ENCODE measurements around the gene POLE.

The POLE gene

DNA sequence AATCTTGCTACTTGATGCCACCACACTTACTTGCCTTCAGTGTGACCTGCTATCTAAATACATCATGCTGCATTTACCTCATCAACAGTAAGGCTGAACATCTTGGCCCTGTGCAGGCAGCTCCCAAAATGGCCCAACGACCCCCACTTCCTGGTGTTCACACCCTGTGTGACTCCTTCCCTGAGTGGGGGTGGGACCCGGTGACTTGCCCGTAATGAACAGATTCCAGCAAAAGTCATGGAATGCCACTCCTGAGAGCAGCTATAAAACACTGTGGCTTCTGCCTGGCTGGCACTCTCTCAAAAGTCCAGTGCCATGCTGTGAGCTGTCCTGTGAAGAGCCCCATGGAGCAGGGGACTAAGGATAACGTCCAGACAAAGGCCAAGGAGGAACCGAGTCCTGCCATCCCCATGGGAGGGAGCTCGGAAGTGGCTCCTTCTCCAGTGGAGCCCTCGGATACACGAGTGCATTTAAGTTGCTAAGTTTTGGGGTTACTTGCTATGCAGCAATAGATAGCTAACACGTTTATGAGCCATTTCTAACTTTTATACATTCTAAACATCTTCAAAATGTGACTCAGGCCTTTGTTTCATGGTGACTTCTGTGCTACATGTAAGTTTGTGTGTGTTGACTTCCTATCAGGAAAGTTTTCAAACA, 35.6 kb downstream of the POLE start:
- DNase-seq: peak; percentile 98

DNA sequence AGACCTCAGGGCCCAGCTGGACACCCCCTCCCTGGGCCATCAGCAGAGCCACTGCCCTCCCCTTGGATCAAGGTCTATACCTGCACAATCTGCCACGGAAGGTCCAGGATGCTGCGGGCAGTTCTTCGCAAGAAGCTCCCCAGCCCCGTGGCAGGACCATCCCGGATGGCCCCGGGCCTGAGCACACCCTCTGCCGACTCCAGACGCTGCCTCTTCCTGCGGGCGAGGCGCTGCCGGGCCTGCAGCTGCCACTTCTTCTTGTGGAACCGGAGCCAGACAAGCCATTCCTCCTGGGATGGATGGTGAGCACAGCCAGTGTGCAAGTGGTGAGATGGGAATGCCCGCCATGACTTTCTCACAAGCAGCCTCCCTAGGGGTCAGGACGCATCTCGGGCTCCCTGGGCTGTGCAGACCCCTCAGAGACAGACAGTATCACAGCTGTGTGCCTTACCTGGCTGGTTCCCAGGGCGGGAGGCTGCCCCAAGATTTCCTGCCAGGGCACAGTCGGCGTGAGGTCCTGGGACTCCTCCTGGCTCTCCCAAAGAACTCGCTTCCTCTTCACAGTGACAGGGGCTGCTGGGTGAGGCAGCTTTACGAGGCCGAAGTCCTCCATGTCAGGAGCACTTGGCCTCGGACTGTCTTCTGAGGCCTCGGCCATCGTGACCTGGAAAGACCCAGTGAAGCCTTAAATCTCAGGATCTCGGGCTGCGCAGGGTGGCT, 37.8 kb downstream of the POLE start:
- DNase-seq: no peak

DNA sequence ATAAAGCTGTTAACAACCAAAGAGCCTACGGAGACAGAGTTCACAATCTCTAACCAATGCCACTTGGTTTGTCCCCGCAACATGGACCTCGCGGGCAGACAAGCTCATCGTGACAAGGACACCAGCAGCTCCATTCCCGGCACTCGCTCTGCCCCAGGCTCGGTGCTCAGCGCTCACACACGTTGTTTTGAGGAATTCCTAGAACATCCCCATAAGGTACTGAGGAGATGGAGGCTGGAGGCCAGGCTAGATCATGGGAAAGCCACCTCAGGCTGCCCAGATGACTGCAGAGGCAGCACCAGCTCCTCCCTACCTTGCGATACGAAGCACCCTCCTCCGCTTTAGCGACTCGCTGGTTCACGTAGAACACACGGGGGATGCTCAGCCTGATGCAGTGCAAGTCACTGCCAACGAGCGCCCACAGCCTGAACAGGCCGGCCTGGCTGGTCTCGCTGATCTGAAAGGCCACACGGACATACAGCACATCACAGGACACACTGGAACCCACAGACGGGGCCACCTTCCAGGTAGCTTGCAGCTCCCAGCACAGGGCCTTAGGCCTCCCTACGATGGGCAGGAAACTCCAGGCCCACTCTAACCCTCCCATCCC, 38.4 kb downstream of the POLE start:
- DNase-seq: no peak

DNA sequence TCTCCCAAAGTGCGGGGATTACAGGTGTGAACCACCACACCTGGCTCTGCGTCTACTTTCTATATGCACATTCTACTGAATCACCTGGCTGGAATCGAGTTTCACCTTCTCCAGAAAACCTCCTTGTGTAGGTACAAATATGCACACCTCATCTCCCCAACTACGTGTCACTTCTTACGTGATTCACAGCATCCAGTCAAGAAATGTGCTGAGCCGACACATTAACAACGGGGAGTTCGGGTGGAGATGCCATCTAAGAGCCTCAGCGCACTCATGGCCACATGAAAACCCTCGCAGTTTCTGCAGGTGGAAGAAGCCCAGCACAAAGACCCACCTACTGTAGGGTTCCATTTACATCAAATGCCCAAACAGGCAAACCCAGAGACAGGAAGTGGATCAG, 39.3 kb downstream of the POLE start:
- DNase-seq: no peak

DNA sequence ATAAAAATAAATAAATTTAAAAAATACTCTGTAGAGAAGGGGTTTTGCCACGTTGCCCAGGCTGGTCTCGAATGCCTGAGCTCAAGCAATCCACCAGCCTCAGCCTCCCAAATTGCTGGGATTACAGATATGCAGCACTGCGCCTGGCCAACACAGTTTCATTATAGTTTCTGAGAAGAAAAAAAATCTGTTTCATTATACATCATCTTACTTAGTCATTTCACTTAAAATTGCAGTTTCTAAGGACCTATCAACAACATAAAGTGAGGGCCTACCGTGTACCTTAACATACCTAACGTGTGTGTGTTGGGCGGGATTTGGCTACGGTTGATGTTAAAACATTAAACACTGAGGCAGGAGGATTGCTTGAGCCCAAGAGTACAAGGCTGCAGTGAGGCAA, 40.3 kb downstream of the POLE start:
- no peak for DNase-seq

DNA sequence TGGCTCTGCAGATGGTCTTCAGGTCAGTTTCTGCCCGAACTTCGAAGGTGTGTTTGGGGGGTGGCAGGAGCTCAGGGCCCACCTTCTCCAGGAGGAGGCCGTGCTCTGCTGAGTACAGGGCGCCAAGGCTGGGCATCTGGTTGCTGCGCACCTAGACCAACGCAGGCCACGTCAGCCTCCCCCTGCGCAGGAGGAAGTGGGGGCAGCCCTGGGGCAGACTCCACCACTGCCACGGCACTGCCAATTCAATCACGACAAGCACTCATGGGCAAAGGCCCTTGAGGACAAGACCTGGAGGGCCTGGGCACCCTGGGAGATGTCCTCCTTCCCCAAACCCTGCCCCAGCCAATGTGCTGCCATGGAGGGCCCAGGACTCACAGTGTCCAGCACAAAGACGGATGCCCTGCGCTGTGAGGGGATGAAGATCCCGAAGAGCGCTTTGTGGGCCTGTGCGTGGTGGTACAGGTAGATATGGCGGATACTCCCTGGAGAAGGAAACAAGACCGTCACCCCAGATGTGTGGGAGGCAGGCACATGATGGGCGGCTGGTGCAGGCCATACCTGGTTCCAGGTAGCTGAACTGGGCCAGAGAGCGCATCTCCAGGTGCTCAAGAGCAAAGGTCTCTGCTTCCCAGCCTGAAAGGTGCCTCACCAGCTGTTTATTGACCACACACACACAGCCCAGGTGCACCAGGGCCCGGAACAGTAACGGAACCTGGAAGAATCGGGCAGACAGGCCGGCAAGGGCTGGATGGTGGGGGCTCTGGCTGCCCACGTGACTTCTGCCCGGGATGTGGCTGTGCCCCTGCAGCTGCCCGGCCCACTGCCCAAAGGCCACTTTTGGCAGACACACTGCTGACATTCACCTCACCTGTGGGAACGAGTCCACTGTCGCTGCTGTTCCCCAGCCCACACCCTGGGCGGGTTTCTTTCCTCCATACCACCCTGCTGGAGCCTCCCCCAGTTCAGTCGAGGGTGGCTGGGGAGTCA, 44.0 kb downstream of the POLE start:
- no peak for DNase-seq

DNA sequence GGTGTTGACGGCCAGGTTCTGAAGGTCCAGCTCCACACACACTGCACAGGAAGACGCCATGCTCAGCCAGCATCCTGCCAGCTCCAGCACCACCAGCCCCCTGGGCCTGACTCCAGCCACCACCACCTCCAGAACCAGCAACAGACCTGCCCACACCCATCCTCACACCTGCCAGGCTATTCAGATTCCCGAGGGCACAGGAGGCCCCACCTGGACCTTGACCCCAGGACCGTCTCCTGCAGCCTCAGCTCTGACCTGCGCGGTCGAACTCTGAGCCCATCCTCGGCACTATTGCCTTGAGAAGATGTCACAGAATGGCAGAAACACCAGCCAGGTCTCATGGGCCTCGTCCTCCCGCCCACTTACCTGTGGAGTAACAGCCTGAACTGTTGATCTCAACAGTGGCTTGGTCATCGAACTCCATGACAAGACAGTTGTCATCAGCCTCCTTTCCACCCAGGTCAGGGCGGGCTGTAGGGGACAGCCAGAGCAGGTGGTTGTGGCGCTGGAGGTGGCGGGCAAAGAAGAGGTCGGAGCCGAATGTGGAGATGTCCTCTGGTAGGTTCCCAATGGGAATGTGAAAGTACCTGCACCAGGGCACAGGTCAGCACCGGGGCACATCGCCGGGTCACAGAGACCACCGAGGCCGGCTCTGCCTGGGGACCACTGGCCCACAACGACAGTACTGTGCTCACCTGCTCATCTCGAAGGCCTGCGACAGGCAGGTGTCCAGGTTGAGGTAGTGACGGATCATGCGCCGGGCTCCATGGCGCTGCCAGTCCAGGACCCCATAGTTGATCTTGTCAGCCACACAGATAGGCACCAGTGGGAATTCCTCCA, 45.1 kb downstream of the POLE start:
- DNase-seq: no peak

DNA sequence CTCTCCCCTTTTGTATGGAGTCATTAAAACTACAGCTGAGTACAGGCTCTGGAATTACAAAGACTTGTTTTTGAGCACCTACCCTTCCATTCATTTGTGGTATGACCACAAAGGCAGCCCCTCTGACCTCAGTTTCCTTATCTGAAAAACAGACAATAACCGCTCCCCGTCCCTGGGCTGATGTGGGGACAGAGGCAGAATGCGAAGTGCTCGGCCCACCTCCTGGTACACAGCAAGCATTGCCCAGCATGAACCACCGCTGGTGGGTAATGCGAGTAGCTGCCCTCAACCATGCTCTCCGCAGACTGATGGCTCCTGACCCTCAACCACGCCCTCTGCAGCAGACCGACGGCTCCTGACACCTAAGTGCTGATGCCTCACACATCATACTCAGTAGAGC, 46.2 kb downstream of the POLE start:
- no peak for DNase-seq

DNA sequence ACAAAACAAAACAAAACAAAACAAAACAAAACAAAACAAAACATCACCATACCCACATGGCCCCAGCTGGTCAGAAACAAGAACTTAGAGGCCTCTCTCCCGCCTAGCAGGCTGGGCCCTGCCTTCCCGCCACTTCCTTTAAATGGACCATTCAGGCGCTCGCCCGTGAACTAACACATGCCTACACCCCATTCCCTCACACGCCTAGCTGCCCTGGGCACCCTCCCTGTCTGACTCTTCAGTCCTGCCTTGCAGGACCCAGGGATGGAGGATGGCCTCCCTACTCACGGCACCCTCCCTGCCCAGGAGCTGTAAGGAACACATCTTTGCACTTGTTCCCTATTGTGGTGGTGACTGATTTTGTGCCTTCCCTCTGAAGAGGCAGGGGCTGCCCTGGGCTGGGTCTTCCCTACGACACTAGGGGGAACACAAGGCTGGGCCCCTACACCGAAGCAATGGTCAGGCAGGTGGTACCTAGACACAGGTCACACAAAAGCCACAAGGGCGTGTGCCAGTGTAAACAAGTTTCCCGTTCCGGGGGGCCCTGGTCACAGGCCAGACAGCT, 47.1 kb downstream of the POLE start:
- DNase-seq: no peak

DNA sequence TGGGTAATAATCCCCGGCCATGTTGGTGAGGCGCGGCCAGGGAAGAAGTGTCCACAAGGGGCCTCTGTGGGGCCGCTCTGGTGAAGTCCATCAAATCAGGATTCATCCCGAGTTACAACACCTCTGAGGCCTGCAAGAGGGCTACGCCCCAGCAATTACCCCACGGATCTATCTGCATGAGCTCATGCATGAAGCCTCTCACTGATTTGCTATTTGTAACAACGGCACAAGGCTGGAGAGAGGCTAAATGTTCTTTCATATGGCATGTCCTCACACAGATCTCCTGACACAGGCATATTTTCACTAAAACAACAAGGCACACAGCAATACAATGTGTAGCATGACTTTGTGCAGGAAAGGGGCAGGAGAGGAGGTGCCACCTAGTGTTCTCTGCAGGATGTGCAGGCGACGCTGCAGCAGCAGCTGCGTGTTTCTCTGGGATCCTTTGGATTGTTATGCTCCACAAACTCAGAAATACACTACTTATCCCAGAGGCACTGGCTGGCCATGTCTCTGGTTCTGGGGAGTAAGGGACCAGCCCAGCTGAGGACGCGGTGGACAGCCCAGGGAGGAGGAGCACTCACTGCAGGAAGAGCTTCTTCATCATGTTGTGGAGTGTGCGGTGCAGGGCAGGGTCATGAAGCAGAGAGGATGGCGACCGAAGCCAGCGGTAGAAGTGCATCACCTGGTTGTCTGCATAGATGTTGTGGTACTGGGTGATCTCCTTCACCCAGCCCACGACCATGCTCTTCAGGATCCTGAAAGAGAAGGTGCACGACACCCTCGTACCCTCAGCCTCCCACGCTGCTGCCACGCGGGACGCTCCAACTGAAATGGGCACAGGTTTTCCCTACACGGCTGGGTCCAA, 48.4 kb downstream of the POLE start:
- no peak for DNase-seq

DNA sequence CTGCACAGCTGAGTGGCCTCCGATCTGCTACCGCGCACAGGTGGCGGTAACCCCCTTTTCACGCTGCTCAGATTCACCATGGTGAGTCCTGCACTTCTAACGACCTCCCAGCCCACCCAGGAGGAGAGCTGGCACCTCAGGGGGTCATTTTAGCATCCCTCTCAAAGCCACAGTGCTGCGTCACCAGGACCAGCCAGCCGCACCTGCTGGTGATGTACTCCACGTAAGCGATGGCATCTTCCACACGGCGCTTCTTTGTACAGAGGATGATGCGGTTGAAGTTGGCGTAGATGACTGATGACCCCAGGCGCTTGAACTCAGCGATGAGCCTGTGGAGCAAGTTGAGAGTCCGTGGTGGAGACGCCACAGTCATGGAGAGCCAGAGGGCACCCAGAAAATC, 49.3 kb downstream of the POLE start:
- no peak for DNase-seq

DNA sequence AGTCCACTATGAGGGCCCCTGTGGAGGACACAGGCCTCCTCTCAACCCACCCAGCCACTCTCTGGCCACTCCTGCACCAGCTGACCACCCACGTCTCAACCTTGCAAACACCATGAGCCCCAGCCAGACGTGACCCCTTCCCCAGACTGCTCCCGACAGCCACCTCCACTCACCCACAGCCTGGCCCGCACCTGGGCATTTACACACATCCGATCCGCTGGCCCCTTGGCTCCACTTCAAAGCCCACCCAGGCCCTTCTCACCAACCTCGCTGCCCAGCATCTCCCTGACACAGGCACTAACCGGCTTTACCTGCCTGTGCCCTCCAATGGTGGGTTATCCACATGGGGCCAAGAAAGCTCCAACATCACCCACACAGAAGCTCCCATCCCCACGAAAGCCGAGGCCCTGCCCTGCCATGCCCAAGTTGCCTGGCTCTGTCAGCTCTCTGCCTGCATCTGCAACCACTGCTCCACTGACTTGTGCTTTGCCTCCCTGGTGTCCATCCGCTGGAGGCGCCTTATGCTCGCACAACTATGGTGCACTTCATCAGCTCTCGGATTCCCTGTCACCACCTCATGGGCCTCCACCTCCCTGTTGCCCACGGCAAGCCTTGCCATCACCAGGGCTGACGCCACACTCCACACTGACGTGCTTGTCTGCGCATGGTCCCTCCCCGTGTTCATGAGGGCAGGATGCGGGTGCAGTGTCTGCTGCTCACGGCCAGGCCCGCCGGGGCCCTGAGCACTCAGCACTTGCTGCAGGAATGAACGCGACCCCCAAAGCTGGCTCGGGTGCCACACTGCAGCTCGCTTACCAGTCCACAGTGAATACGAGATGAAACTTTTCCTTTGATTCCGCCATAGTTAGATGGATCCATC, 51.8 kb downstream of the POLE start:
- no peak for DNase-seq

DNA sequence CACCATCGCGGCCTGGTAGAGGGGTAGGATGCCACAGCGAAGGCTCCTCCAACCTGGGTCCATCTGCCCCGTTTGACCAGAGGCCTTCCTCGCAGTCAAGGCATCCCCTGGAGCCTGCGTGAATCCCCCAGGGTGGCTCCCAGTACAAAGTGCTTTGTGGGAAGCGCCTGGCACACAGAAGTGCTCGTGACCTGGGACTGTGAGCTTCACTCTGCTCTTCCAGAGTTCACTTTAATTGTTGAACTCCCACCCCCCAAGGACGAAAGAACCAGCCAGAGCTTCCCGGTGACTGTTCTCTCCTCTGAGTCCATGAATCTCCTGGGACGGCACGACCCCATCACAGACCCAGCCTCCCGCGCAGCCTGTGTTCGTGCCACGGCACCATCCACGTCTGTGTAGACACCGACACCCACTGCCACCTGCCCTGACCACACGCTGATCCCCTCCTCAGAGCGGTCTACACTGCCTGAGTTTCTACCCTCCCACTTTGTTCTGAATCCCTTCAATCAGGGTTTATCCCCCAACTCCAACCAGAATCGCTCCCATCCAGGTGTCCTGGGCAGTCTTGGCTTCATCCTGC, 52.6 kb downstream of the POLE start:
- no peak for DNase-seq

DNA sequence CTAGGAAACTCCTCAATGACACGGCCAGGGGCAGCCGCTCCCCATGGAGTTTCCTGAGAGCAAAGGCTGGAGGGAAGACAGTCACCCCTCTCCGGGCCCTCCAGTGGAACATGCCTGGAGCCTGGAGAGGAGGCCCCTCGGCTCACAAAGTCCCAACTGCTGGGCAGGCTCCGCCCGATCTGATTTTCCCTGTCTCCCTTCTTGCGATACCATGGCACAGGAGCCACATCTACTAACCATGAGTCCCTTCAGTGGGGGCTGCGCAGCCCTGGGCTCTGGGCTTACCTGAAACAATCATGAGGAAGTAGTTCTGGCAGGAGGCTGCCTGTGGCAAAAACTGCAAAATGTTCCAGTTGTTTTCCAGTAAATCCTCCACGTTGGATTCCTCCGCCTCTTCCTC, 53.2 kb downstream of the POLE start:
- no peak for DNase-seq

DNA sequence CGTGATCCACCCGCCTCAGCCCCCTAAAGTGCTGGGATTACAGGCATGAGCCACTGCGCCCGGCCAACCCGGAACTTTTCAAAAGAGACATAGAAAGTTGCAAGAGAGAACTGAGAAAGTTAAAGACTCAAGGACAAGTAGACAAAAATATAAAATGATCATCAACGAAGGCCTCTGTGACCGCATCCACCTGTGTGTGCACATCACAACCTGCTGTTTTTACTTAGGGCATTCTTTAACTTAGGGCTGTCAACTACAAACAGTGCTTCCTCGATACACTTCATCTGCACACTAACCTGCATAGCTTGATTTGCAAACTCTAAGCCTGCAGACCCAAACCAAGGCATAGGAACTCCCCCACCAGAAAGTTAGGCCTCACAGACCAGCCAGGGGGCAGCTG, 53.7 kb downstream of the POLE start:
- DNase-seq: no peak

DNA sequence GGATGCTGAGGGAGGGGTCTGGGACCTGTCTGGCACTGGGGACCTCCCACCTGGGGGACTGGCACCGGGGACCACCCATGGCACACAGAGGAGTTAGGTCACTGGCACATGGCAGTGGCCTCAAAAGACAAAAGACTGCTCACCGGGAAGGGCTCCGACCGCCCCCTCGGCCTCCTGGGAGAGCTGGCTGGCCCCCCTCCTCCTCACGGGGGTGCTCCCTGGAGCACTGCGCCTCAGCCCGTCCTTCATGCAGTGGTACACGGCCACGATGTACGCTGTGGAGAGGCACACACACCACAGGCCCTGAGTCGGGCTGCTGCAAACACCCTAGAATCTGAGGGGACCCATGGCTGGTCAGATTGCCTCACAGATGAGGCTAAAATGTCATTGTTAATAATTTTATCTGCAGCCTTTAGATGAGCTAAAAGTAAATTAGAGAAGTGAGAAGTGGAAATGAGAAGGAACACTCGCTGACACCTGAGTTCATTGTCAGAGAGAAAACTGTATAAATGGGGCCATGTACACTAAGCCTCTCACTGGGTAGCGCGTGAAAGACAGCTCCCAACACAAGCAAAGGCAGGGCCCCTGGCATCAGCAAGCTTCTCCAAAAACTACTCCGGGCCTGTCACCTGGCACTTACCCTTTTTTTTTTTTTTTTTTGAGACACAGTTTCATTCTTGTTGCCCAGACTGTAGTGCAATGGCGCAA, 54.5 kb downstream of the POLE start:
- no peak for DNase-seq

DNA sequence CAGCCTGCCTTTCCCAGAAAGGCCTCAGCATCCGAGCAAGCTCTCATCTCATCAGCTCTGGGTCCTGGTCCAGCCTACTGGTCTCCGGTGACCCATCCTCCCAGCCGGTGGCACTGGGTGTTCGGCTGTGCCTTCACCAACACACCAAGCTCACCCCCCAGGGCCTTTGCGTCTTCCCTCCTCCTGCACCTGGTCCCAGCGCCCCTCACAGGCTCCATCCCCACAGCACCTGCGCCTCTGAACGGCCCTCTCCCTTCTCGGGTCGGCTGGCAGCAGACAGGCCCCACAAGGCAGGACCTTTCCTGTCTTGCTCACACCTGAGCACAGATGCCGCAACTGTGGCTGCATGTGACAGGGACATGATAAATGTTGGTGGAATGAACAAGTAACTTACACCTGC, 55.5 kb downstream of the POLE start:
- DNase-seq: no peak

DNA sequence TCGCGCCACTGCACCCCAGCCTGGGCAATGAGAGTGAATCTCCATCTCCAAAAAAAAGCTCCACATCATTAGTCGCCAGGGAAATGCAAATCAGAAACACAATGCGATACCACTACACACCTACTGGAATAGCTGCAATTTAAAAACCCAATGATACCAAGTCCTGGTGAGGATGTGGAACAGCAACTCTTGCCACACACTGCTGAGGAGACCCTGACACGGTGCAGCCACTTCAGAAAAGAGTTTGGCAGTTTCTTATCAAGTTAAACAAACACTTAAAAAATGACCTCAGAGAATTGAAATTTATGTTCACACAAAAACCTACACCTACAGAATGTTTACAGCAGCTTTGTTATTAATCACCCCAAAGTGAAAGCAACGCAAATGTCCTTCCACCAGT, 56.5 kb downstream of the POLE start:
- DNase-seq: no peak

DNA sequence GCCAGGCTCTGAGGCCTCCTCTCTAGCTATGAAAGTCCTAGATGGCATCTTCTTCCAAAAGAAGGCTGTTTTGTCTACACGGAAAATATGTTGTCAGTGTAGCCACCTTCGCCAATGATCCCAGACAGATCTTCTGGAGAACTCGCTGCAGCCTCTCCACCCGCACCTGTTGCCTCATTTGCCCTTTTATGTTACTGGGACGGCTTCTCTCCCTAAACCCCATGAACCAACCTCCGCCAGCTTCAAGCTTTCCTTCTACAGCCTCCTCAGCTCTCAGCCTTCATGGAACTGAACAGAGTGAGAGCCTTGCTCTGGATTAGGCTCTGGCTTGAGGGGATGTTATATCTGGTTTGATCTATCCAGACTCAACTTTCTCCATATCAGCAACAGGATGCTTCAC, 57.8 kb downstream of the POLE start:
- no peak for DNase-seq
